SH-SY5Y (cell line): Measurements from ENCODE around the gene MAP3K7.

ENCODE experiments used
- GATA2 ChIP-seq: IDR thresholded peaks from 2 replicates; pipeline ENCODE4 v1.6.1; 2011; ENCODE audit warnings: mild to moderate bottlenecking, low read depth, low read length
- GATA3 ChIP-seq: IDR thresholded peaks from 2 replicates; pipeline ENCODE4 v1.6.1; 2011; ENCODE audit warnings: low read depth, mild to moderate bottlenecking, low read length, moderate library complexity

MAP3K7 gene

GRCh38 chr6:90586836-90587638 lies at the start of gene MAP3K7:
Gene MAP3K7, minus strand, starts transcription at chr6:90587072. Its CDS starts 189 bp downstream, at chr6:90586883.
- TF ChIP-seq GATA3: no peak
- TF ChIP-seq GATA2: no peak

GRCh38 chr6:90631046-90631445 lies 44.2 kb upstream of the MAP3K7 start:
- no peak for TF ChIP-seq GATA2
- TF ChIP-seq GATA3: no peak

- no peak for TF ChIP-seq GATA3
- no peak for TF ChIP-seq GATA2
These were observed 34.7 kb upstream of the MAP3K7 start for GRCh38 chr6:90621581-90621980.

GRCh38 chr6:90619221-90619620 lies 32.3 kb upstream of the MAP3K7 start:
- no peak for TF ChIP-seq GATA2
- TF ChIP-seq GATA3: no peak

DNA sequence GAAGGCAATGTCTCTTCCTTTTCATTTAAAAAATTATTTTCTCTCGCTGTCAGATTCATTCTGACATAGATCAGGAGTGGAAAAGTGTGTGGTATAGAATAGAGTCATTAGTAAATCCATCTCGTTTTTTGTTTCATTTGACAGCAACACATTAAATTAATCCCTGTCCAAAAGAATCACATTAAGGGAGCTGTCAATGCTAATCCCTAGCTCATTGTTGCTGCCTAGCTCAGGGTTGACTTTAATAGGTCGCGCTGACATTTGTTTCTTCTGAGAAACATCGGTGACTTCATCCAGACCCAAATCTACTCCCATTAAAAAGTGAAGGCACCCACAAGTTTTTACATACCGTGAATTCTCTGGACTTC lies 25.4 kb upstream of the MAP3K7 start:
- TF ChIP-seq GATA3 (no peak), GATA2 (no peak)

GRCh38 chr6:90611543-90612312 lies 24.9 kb upstream of the MAP3K7 start:
- TF ChIP-seq GATA2 (no peak), GATA3 (no peak)

DNA sequence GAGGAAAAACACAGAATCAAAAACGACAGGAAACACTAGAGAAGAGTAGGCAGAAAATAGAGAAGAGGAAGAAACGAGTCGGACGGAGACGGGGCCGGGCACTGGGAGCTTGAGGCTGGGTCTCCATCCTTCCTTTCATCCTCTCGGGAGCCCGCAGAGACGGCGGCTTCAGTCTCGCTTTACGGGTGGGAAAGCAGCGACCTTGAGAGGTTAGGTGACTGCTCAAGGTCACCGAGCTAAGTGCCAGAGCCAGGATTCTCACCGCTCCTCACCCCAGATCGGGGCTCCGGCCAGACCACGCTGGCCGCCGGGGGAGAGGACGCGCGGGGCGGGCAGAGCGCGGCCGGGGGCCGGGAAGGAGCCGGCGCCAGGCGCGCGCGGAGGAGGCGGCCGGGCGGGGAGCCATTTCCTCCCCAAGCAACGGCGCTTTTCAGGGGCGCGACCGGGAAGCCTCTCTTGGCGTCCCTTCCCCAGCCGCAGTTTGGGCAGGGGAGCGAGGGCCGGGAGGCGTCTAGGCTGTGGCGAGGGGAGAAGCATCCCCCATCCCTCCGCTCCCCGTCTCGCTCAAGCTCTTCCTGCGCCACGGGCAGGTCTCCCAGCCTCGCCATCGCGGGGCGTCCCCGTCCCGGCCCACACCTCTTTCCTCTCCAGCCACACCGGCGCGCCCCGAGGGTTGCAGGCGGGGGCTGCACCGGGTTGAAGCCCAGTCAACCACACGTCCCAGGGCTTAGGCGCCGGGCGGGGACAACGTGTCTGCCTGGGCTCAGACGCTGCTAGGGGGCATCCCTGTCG lies 24.1 kb upstream of the MAP3K7 start:
- TF ChIP-seq GATA3 (no peak), GATA2 (no peak)

DNA sequence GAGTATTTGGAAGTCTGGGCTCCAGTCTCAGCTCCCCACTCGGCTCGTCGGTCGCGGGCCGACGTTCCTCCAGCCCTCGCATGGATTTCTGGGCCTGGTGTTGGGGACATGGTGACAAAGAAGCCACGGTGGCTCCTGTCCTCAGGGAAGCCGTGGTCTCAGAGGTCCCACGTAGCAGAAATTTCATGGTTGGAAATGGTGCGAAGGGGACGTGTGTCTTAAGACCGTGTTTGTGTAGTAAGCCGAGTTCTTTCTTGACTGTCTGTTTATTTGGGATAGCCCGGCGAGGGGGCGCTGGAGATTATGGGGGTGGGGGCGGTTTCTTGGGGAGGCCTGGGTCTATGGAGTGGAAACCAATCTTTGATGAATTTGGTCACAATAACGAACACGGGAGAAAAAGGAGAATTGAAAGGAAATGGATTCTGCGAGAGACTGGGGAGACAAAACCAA lies 23.5 kb upstream of the MAP3K7 start:
- TF ChIP-seq GATA2 (no peak), GATA3 (no peak)

- TF ChIP-seq GATA3 (no peak), GATA2 (no peak)
These were observed 19.0 kb upstream of the MAP3K7 start for GRCh38 chr6:90605749-90606340.

- TF ChIP-seq GATA2 (no peak), GATA3 (no peak)
These were observed 17.7 kb upstream of the MAP3K7 start for GRCh38 chr6:90604546-90604945.

GRCh38 chr6:90599151-90599550 lies 12.3 kb upstream of the MAP3K7 start:
- no peak for TF ChIP-seq GATA2
- TF ChIP-seq GATA3: no peak

DNA sequence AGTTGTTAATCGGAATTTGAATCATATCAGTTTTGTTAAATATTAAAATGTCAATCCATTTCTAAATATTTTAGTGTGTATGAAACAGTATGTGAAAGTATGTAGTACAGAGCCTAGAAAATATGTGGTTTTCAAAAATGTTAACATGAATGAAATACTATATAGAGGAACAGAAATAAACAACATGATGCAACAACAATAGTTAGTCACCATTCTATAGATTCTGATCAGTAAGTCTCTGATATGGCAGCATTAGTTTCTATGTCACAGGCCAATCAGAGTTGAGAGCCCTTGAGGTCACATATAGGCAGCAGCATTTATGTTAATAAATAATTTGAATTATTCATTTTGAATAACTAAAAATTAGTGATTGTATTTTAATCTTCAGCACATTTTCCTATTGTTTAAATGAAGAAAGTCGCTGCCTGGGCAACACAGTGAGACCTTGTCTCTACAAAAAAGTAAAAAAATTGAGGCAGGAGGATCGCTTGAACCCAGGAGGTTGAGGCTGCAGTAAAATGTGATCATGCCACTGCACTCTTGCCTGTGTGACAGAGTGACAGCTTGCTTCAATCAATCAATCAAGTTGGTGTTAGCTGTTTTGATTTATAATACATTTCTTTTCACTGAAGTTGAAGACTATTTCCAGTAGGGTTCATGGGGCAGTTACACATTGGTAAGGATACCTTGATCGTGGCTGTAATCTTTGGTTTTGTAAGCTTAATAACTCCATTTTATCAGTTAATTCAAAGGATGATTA lies 11.5 kb upstream of the MAP3K7 start:
- TF ChIP-seq GATA2: no peak
- TF ChIP-seq GATA3: no peak

DNA sequence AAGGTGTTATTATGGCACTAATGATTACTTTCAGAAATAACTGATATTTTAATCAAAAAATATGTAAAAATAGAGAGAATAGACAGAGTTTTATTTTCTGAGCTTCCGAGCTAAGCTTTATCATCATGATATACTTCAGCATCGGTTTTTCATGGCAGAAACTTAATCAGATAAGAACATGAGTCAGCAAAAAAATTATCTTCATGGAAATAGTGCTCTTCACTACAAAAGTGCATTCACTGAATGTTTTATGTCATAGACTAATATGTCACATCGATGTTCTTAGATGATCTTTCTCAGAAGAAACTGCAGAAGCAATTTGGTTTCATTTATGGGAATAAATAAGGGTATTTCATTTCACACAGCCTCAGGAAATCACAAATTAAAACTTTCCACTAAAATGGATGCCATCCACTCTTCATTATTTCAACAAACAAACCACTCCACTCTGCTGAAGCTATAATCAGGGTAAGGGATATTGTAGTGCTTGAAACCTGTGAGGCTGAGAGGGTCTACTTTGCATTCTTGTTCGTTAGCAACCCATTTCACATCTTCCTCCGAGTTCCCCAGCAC lies 10.2 kb upstream of the MAP3K7 start:
- no peak for TF ChIP-seq GATA2
- no peak for TF ChIP-seq GATA3

DNA sequence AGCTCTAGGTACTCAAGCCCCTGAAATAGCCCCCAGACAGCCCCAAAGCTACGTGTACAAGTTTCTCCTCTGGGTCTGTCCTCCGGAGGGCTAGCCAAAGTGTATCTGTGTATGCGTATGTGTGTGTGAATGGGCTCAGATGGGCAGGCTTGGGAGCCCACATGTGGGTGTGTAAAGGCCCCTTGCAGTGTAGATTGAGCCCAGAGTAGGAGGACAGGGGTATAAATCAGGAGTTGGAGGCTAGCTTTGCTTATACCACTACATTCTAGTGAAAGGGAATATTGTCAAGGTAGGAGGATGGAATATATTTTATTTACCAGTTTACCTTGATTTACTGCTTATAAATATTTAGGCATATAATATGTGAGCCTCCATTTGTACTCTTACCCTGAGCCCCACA lies 9.0 kb upstream of the MAP3K7 start:
- no peak for TF ChIP-seq GATA2
